ENCODE data around the gene DNAJC15. TPM values are rescaled to one million over a fixed set of nuclear protein-coding genes. Genes with fewer than 3 reads are reported as not detected.
A peak's percentile ranks its signal among the peaks of the same experiment; 100 is the strongest.

Gene DNAJC15
- total and polyA plus RNA-seq, 2 donors (not counting 1 experiment from before 2014, with no cell fraction given), result 18.5 to 34.6 TPM

DNA sequence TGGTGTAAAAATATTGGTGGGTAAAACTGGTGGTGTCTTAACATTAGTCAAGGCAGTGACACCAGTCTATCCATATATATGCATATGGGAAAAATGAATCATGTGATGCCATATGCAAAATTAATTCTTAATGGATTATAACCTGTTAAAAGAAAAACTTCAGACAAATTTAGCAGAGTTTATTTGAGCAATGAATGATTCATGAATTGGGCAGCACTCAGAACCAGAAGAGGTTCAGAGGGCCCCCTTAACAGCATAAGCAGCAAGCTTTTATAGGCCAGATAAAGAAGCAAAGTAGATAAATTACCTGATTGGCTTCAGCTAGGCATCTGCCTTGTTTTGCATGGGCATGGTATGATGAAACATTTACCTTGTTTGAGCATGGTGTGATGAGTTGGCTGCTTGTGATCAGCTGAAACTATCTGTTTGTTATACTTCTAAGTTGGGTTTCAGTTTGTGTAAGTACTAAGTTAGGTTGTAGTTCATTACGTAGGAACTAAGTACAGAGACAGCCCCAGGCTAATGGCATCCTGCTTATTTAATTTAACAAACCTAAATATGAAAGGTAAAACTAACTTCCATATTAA lies 66.6 kb downstream of the DNAJC15 start:
- Histone ChIP-seq H3K9ac (ENCODE audit: insufficient read depth, low read length) (no peak overlapping the region), H3K4me2 (ENCODE audit: extremely low read depth, insufficient read depth, low read length) (no peak overlapping the region), H3K4me1 (ENCODE audit: control insufficient read depth, extremely low read depth, insufficient read depth, low read length) (peaks cover 2% of the 10 kb centered on the region), H3K4me3 (replicated peaks in 1 of 4; ENCODE audit: control extremely low read depth in 1 of 4, insufficient read depth in 1 of 4, low read depth in 3 of 4, low read length in 4 of 4) (no peak overlapping the region), H4K20me1 (ENCODE audit: control insufficient read depth, extremely low read depth, insufficient read depth, low read length) (no peaks in the 10 kb centered on the region), H3K27ac (ENCODE audit: insufficient read depth, low read length) (no peak overlapping the region), H3K27me3 (ENCODE audit: control insufficient read depth, insufficient read depth, low read length) (no peaks in the 10 kb centered on the region), H2AFZ (ENCODE audit: low read length) (no peak overlapping the region), H3K9me3 (ENCODE audit: control insufficient read depth, insufficient read depth, low read depth, low read length) (no peaks in the 10 kb centered on the region), H3K79me2 (ENCODE audit: control insufficient read depth, insufficient read depth, low read length) (no peaks in the 10 kb centered on the region), H3K36me3 (ENCODE audit: control insufficient read depth, insufficient read depth, low read length) (no peaks in the 10 kb centered on the region)
- TF ChIP-seq, protein P1, sequence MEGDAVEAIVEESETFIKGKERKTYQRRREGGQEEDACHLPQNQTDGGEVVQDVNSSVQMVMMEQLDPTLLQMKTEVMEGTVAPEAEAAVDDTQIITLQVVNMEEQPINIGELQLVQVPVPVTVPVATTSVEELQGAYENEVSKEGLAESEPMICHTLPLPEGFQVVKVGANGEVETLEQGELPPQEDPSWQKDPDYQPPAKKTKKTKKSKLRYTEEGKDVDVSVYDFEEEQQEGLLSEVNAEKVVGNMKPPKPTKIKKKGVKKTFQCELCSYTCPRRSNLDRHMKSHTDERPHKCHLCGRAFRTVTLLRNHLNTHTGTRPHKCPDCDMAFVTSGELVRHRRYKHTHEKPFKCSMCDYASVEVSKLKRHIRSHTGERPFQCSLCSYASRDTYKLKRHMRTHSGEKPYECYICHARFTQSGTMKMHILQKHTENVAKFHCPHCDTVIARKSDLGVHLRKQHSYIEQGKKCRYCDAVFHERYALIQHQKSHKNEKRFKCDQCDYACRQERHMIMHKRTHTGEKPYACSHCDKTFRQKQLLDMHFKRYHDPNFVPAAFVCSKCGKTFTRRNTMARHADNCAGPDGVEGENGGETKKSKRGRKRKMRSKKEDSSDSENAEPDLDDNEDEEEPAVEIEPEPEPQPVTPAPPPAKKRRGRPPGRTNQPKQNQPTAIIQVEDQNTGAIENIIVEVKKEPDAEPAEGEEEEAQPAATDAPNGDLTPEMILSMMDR (conservative IDR thresholded peaks at IDR 0.05 in 1 of 2, IDR thresholded peaks at IDR 0.05 in 1 of 2; ENCODE audit: low read depth in 1 of 2, low read length in 2 of 2), result no peak
- TF ChIP-seq EZH2 (IDR thresholded peaks at IDR 0.05; ENCODE audit: low read length, missing control alignments), result no peak
- no peak for DNase-seq (ENCODE audit: low read depth in 2 of 2)

DNA sequence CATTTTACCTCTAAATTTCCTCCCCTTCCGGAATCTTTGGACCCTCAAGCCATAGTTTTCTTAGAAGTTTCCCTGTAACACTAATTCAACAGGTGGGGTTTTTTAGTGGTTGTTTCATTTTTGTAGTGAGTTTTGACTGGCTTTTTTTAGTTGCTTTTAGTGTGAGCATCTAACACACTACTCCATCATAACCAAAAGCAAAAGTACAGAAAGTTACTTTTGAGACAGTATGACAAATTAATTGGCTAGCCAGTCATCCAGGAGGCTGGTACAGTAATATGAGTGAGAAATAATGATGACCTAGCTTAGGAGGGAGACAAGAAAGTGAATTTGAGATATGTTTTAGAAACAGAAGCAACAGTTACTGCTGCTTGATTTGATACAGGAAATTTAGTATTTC lies 71.5 kb downstream of the DNAJC15 start:
- DNase-seq (ENCODE audit: low read depth in 2 of 2), result no peak
- Histone ChIP-seq H3K27me3 (ENCODE audit: control insufficient read depth, insufficient read depth, low read length) (no peaks in the 10 kb centered on the region), H2AFZ (ENCODE audit: low read length) (no peak overlapping the region), H3K4me2 (ENCODE audit: extremely low read depth, insufficient read depth, low read length) (peak overlapping the region; percentile 65), H3K9me3 (ENCODE audit: control insufficient read depth, insufficient read depth, low read depth, low read length) (no peaks in the 10 kb centered on the region), H3K9ac (ENCODE audit: insufficient read depth, low read length) (no peak overlapping the region), H3K27ac (ENCODE audit: insufficient read depth, low read length) (no peak overlapping the region), H4K20me1 (ENCODE audit: control insufficient read depth, extremely low read depth, insufficient read depth, low read length) (no peaks in the 10 kb centered on the region), H3K4me1 (ENCODE audit: control insufficient read depth, extremely low read depth, insufficient read depth, low read length) (no peaks in the 10 kb centered on the region), H3K36me3 (ENCODE audit: control insufficient read depth, insufficient read depth, low read length) (no peaks in the 10 kb centered on the region), H3K79me2 (ENCODE audit: control insufficient read depth, insufficient read depth, low read length) (no peaks in the 10 kb centered on the region), H3K4me3 (replicated peaks in 1 of 4; ENCODE audit: control extremely low read depth in 1 of 4, insufficient read depth in 1 of 4, low read depth in 3 of 4, low read length in 4 of 4) (no peak overlapping the region)
- TF ChIP-seq, protein P1 (conservative IDR thresholded peaks at IDR 0.05 in 1 of 2, IDR thresholded peaks at IDR 0.05 in 1 of 2; ENCODE audit: low read depth in 1 of 2, low read length in 2 of 2), result no peak
- TF ChIP-seq EZH2 (IDR thresholded peaks at IDR 0.05; ENCODE audit: low read length, missing control alignments), result no peak

DNA sequence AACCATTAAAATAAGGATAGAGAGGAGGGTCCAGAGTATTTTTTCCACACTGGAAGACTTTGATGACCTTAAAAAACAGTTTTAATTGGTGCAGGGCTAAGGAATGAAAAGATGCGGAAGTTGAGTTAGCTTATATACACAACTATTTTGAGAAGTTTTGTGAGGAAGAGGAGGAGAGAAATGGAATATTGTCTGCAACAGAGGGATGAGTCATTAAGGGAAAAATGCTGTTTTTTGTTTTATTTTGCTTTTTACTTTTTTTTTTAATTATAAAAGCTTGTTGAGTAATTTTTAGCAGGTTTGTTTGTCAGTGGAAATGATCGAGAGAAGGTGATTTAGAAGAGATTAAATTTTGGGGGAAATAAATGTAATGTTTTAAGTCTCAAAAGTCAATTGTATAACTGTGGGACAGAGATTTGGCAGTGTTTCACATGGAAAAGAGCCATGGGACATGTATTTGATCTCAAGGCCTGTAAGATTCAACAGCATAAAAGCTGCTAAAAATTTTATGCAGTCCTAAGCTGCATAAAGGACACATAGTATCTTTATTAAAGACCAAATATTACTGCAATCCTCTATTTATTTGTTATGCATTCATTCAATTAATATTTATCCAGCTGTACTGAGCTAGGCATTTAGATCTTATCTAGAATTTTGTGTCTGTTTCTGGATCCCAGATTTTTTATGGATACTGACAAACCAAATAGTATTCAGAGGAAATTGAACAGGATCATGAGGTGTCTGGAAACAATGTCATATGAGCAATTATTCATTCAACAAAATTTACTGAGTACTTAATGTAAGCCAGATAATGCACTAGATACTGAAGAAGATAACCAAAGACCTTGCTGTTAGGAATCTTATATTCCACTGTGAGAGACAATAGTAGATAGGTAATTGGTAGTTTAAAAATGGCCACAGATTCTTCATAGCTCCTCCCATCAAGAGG lies 72.7 kb downstream of the DNAJC15 start:
- no peaks in the 10 kb centered on the region for H3K27me3 ChIP-seq (ENCODE audit: control insufficient read depth, insufficient read depth, low read length)
- TF ChIP-seq EZH2 (IDR thresholded peaks at IDR 0.05; ENCODE audit: low read length, missing control alignments), result no peak
- TF ChIP-seq, protein P1 (conservative IDR thresholded peaks at IDR 0.05 in 1 of 2, IDR thresholded peaks at IDR 0.05 in 1 of 2; ENCODE audit: low read depth in 1 of 2, low read length in 2 of 2), result no peak
- peak overlapping the region in 2 of 4 experiments; percentile 4 to 18 for H3K4me3 ChIP-seq (replicated peaks in 1 of 4; ENCODE audit: control extremely low read depth in 1 of 4, insufficient read depth in 1 of 4, low read depth in 3 of 4, low read length in 4 of 4)
- peak overlapping the region; percentile 18 for H3K27ac ChIP-seq (ENCODE audit: insufficient read depth, low read length)
- H3K4me1 ChIP-seq (ENCODE audit: control insufficient read depth, extremely low read depth, insufficient read depth, low read length), result no peaks in the 10 kb centered on the region
- no peaks in the 10 kb centered on the region for H4K20me1 ChIP-seq (ENCODE audit: control insufficient read depth, extremely low read depth, insufficient read depth, low read length)
- no peaks in the 10 kb centered on the region for H3K36me3 ChIP-seq (ENCODE audit: control insufficient read depth, insufficient read depth, low read length)
- H3K4me2 ChIP-seq (ENCODE audit: extremely low read depth, insufficient read depth, low read length), result peak overlapping the region; percentile 65
- no peaks in the 10 kb centered on the region for H3K79me2 ChIP-seq (ENCODE audit: control insufficient read depth, insufficient read depth, low read length)
- no peaks in the 10 kb centered on the region for H3K9me3 ChIP-seq (ENCODE audit: control insufficient read depth, insufficient read depth, low read depth, low read length)
- no peak overlapping the region for H3K9ac ChIP-seq (ENCODE audit: insufficient read depth, low read length)
- H2AFZ ChIP-seq (ENCODE audit: low read length), result no peak overlapping the region
- DNase-seq (ENCODE audit: low read depth in 2 of 2), result peak; percentile 23 to 36

Measured in fibroblast of lung (primary cell).